Ovary (tissue), 3 donors: ENCODE data around the gene CPED1.

Source experiments
- CTCF ChIP-seq, 3 donors: fragments of 450-650 bp in 2 of 3; fragments of 200-600 bp in 1 of 3; IDR thresholded peaks; one replicate each; pipeline versions ENCODE4 v1.5.1 to v1.8.0; 2016 to 2022; ENCODE audit warnings: antibody characterized with exemption in 3 of 3, mild to moderate bottlenecking in 1 of 3
- EP300 ChIP-seq: sonication (generic); formaldehyde crosslinking; IDR thresholded peaks from one replicate; pipeline ENCODE4 v1.6.1; 2017; ENCODE audit warnings: antibody characterized with exemption
- POLR2A ChIP-seq: fragments of 450-650 bp; IDR thresholded peaks from one replicate; pipeline ENCODE4 v1.6.1; 2017; ENCODE audit warnings: antibody characterized with exemption, mild to moderate bottlenecking, moderate library complexity
- donor health status: DM: no; HTN: no; CAD: no.

- no peak for TF ChIP-seq CTCF (IDR thresholded peaks at IDR 0.05)
- TF ChIP-seq POLR2A, result no peak
- TF ChIP-seq EP300, result no peak
Observed at GRCh38 chr7:120951309-120951699, 37.2 kb upstream of the CPED1 start.
